OCI-LY7 (cell line): Measurements from ENCODE around the gene ELOVL4. TPM values are rescaled to one million over a fixed set of nuclear protein-coding genes. Genes with fewer than 3 reads are reported as not detected.

Source experiments
- BruUV-seq: library from RNA; stranded (reverse); fragments of 400-500 nt; replicated peaks from 2 replicates; lab custom pipeline; 2021; lab: Mats Ljungman, UMichigan
- CTCF ChIA-PET: fragments of 300-600 bp; sonication (Branson Sonifier 250); formaldehyde crosslinking; loops from one replicate; lab custom pipeline; 2022; ENCODE audit warnings: antibody characterized with exemption; ENCODE audit not compliant: unreplicated experiment; lab: Charles Lee
- POLR2A ChIA-PET: fragments of 300-600 bp; sonication (Branson Sonifier 250); formaldehyde crosslinking; loops from one replicate; lab custom pipeline; 2022; ENCODE audit warnings: antibody characterized with exemption; lab: Charles Lee
- DNase-seq: peaks from one replicate; pipeline ENCODE4 v3.0.0-alpha.2; 2015; ENCODE audit warnings: low spot score
- H2AFZ ChIP-seq: fragments of 200-600 bp; sonication (generic), shearing (Covaris generic); 2 replicates; pipeline ENCODE4 v1.6.1; 2014; ENCODE audit warnings: mild to moderate bottlenecking, antibody characterized with exemption, low read length, moderate library complexity
- H3K27ac ChIP-seq: fragments of 200-600 bp; sonication (generic); 2 replicates; pipeline ENCODE4 v1.5.1; 2014; ENCODE audit warnings: mixed run types, low read depth, mild to moderate bottlenecking, moderate library complexity, low read length, inconsistent platforms; ENCODE audit not compliant: poor library complexity, severe bottlenecking
- H3K36me3 ChIP-seq: fragments of 200-600 bp; sonication (generic); 2 replicates; pipeline ENCODE4 v1.6.1; 2014; ENCODE audit warnings: mild to moderate bottlenecking, antibody characterized with exemption, low read length, moderate library complexity, mixed read lengths; ENCODE audit not compliant: insufficient read depth
- H3K4me1 ChIP-seq: fragments of 200-600 bp; sonication (generic); 2 replicates; pipeline ENCODE4 v1.5.1; 2014; ENCODE audit warnings: mild to moderate bottlenecking, low read length; ENCODE audit not compliant: insufficient read depth, poor library complexity, severe bottlenecking
- H3K4me2 ChIP-seq: fragments of 200-600 bp; sonication (generic); 2 replicates; pipeline ENCODE4 v1.6.1; 2014; ENCODE audit warnings: mild to moderate bottlenecking, low read length
- H3K4me3 ChIP-seq: fragments of 200-600 bp; sonication (generic); 2 replicates; pipeline ENCODE4 v1.5.1; 2014; ENCODE audit warnings: mild to moderate bottlenecking, low read depth, low read length; ENCODE audit not compliant: poor library complexity, severe bottlenecking
- H3K79me2 ChIP-seq: fragments of 200-600 bp; sonication (generic); 2 replicates; pipeline ENCODE4 v1.6.1; 2016; ENCODE audit warnings: low read depth, mild to moderate bottlenecking, low read length, moderate library complexity, mixed read lengths; ENCODE audit not compliant: insufficient read depth
- H3K9me2 ChIP-seq: fragments of 200-600 bp; sonication (generic); 2 replicates; pipeline ENCODE4 v1.6.1; 2016; ENCODE audit warnings: mild to moderate bottlenecking, low read length, mixed read lengths; ENCODE audit not compliant: insufficient read depth
- H3K9me3 ChIP-seq: fragments of 200-600 bp; sonication (generic); 2 replicates; pipeline ENCODE4 v1.6.1; 2014; ENCODE audit warnings: mild to moderate bottlenecking, mixed run types, low read length, mixed read lengths
- H4K20me1 ChIP-seq: fragments of 200-600 bp; sonication (generic); 2 replicates; pipeline ENCODE4 v1.6.1; 2014; ENCODE audit warnings: mild to moderate bottlenecking, antibody characterized with exemption, low read length, moderate library complexity, mixed read lengths; ENCODE audit not compliant: insufficient read depth
- CTCF ChIP-seq: fragments of 200-600 bp; sonication (generic); conservative IDR thresholded peaks from 2 replicates; pipeline ENCODE4 v1.5.1; 2014; ENCODE audit warnings: mild to moderate bottlenecking, antibody characterized with exemption, low read length, moderate library complexity, mixed read lengths
- EZH2phosphoT487 ChIP-seq: fragments of 200-600 bp; sonication (generic); IDR thresholded peaks from 2 replicates; pipeline ENCODE4 v1.6.1; 2018; ENCODE audit warnings: low read depth, borderline replicate concordance, mild to moderate bottlenecking, mixed run types, antibody characterized with exemption, low read length, moderate library complexity, mixed read lengths
- intact Hi-C: fragments of 100-400 bp; cut with micrococcal nuclease; formaldehyde crosslinking; loops from one replicate; pipeline ENCODE4 v1.10.0; 2022; ENCODE audit not compliant: unreplicated experiment
- total RNA-seq, 2 experiments: library from RNA; depleted of rRNA in 1 of 2; stranded (reverse); fragments of >200 nt in 1 of 2; shearing (Covaris generic) in 1 of 2; gene quantifications; 2 replicates each; pipeline ENCODE4 v1.2.3, GENCODE V29; 2014 to 2022

The ELOVL4 gene
- total RNA-seq, 2 experiments from 2014 or later, result not detected

- Histone ChIP-seq H2AFZ (no peak overlapping the region), H3K9me3 (no peaks in the 10 kb centered on the region), H3K79me2 (no peaks in the 10 kb centered on the region), H3K36me3 (no peaks in the 10 kb centered on the region), H4K20me1 (no peaks in the 10 kb centered on the region), H3K4me3 (no peak overlapping the region), H3K27ac (no peak overlapping the region), H3K9me2 (no peaks in the 10 kb centered on the region), H3K4me2 (no peak overlapping the region), H3K4me1 (no peaks in the 10 kb centered on the region)
- no TSS peak for BruUV-seq
- intact Hi-C loops, result no loop called here
- POLR2A ChIA-PET, result no interaction called here
- DNase-seq, result no peak
- CTCF ChIA-PET, result no interaction called here
- TF ChIP-seq EZH2phosphoT487 (no peak), CTCF (no peak)
Observed at GRCh38 chr6:79911992-79912391, 35.4 kb downstream of the ELOVL4 start.

- Histone ChIP-seq H3K4me3 (no peak overlapping the region), H3K79me2 (no peaks in the 10 kb centered on the region), H3K27ac (no peak overlapping the region), H2AFZ (no peak overlapping the region), H3K9me2 (no peaks in the 10 kb centered on the region), H4K20me1 (no peaks in the 10 kb centered on the region), H3K36me3 (no peaks in the 10 kb centered on the region), H3K4me1 (no peaks in the 10 kb centered on the region), H3K4me2 (no peak overlapping the region), H3K9me3 (no peaks in the 10 kb centered on the region)
- intact Hi-C loops, result no loop called here
- DNase-seq, result no peak
- no TSS peak for BruUV-seq
- CTCF ChIA-PET, result no interaction called here
- TF ChIP-seq EZH2phosphoT487 (no peak), CTCF (no peak)
- POLR2A ChIA-PET, result interaction anchor here (0.5 kb wide), 1 partner anchor 249 kb away, joined by 3 read pairs; no protein-coding TSS in a partner anchor
Observed at GRCh38 chr6:79909517-79909916, 37.8 kb downstream of the ELOVL4 start.

DNA sequence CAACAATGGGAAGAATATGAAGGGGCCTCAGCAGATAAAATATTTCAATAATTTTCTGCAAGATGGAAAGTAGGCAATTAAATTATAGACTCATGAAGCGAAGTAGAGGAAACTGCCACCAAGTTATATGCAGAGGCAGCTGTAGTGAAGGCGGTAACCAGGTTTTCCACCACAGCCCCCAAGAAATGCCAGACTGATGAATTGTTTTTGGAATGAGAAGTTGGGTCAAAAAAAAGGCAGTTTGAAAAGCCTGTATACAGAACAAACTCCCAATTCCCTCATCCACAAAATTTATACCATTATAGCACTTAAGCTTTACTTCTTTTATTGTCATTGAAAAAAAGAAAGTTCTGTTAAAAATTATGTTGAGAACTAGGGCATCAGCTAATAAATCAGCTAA lies 45.3 kb downstream of the ELOVL4 start:
- Histone ChIP-seq H4K20me1 (no peaks in the 10 kb centered on the region), H3K79me2 (no peaks in the 10 kb centered on the region), H2AFZ (no peak overlapping the region), H3K4me2 (no peak overlapping the region), H3K9me2 (no peaks in the 10 kb centered on the region), H3K4me1 (no peaks in the 10 kb centered on the region), H3K9me3 (no peaks in the 10 kb centered on the region), H3K27ac (no peak overlapping the region), H3K4me3 (no peak overlapping the region), H3K36me3 (no peaks in the 10 kb centered on the region)
- intact Hi-C loops, result no loop called here
- POLR2A ChIA-PET, result interaction anchor here (1.4 kb wide), 1 partner anchor 12 kb away, joined by 3 read pairs; no protein-coding TSS in a partner anchor
- no TSS peak for BruUV-seq
- TF ChIP-seq EZH2phosphoT487, result no peak
- no peak for TF ChIP-seq CTCF
- CTCF ChIA-PET, result no interaction called here
- DNase-seq, result no peak
